ENCODE results near the gene LRRC43. TPM values are rescaled to one million over a fixed set of nuclear protein-coding genes. Genes with fewer than 3 reads are reported as not detected.
A peak's percentile ranks its signal among the peaks of the same experiment; 100 is the strongest.

The LRRC43 gene
- total RNA-seq, 2 experiments from 2014 or later: not detected

GRCh38 chr12:122135437-122136031 is 47.4 kb upstream of the LRRC43 start:
- H3K9me3 ChIP-seq (ENCODE audit: low read length): no peaks in the 10 kb centered on the region
- no peaks in the 10 kb centered on the region for H3K9me2 ChIP-seq (ENCODE audit: insufficient read depth, low read length)
- no peaks in the 10 kb centered on the region for H4K20me1 ChIP-seq (ENCODE audit: insufficient read depth, low read length)
- H3K4me3 ChIP-seq (ENCODE audit: low read depth, low read length, poor library complexity, severe bottlenecking): no peak overlapping the region
- H3K27ac ChIP-seq (ENCODE audit: low read depth, low read length, poor library complexity, severe bottlenecking): no peak overlapping the region
- H3K79me2 ChIP-seq (ENCODE audit: insufficient read depth, low read depth, low read length): no peaks in the 10 kb centered on the region
- DNase-seq (ENCODE audit: low spot score): no peak
- POLR2A ChIA-PET: no interaction called here
- peaks cover 33% of the 10 kb centered on the region for H3K36me3 ChIP-seq (ENCODE audit: insufficient read depth, low read length)
- no peaks in the 10 kb centered on the region for H3K4me1 ChIP-seq (ENCODE audit: insufficient read depth, low read length, poor library complexity, severe bottlenecking)
- no peak overlapping the region for H3K4me2 ChIP-seq (ENCODE audit: low read length)
- TF ChIP-seq, protein P1, sequence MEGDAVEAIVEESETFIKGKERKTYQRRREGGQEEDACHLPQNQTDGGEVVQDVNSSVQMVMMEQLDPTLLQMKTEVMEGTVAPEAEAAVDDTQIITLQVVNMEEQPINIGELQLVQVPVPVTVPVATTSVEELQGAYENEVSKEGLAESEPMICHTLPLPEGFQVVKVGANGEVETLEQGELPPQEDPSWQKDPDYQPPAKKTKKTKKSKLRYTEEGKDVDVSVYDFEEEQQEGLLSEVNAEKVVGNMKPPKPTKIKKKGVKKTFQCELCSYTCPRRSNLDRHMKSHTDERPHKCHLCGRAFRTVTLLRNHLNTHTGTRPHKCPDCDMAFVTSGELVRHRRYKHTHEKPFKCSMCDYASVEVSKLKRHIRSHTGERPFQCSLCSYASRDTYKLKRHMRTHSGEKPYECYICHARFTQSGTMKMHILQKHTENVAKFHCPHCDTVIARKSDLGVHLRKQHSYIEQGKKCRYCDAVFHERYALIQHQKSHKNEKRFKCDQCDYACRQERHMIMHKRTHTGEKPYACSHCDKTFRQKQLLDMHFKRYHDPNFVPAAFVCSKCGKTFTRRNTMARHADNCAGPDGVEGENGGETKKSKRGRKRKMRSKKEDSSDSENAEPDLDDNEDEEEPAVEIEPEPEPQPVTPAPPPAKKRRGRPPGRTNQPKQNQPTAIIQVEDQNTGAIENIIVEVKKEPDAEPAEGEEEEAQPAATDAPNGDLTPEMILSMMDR (conservative IDR thresholded peaks at IDR 0.05; ENCODE audit: low read length): no peak
- TF ChIP-seq EZH2phosphoT487 (IDR thresholded peaks at IDR 0.05; ENCODE audit: borderline replicate concordance, low read depth, low read length): no peak
- BruUV-seq (replicated peaks): no TSS peak
- CTCF ChIA-PET (ENCODE audit: unreplicated experiment): no interaction called here
- no peak overlapping the region for H2AFZ ChIP-seq (ENCODE audit: low read length)
- intact Hi-C loops (cut with micrococcal nuclease; ENCODE audit: unreplicated experiment): no loop called here

DNA sequence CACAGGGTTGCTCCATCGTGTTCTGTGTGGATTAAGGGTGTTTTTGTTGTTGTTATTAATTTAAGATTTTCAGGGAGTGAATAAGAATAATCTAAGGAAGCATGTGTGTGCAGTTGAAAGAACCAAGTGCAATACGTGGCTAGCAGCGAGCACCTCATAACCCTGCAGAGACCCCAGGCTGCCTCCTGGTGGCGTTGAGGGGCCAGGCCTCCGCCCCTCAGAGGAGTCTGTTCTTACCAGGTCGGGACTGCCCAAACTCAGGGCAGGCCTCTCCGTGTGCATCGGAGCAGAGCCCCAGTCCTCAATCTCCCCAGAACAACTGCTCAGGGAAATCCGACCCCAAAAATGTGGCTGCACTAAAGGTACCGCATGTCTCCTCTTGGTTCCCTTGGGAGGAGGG is 45.7 kb upstream of the LRRC43 start:
- Histone ChIP-seq H3K79me2 (ENCODE audit: insufficient read depth, low read depth, low read length) (no peaks in the 10 kb centered on the region), H3K4me3 (ENCODE audit: low read depth, low read length, poor library complexity, severe bottlenecking) (no peak overlapping the region), H2AFZ (ENCODE audit: low read length) (no peak overlapping the region), H3K4me1 (ENCODE audit: insufficient read depth, low read length, poor library complexity, severe bottlenecking) (no peaks in the 10 kb centered on the region), H3K9me3 (ENCODE audit: low read length) (no peaks in the 10 kb centered on the region), H3K4me2 (ENCODE audit: low read length) (no peak overlapping the region), H3K9me2 (ENCODE audit: insufficient read depth, low read length) (no peaks in the 10 kb centered on the region), H3K36me3 (ENCODE audit: insufficient read depth, low read length) (peaks cover 30% of the 10 kb centered on the region), H4K20me1 (ENCODE audit: insufficient read depth, low read length) (no peaks in the 10 kb centered on the region), H3K27ac (ENCODE audit: low read depth, low read length, poor library complexity, severe bottlenecking) (no peak overlapping the region)
- intact Hi-C loops (cut with micrococcal nuclease; ENCODE audit: unreplicated experiment): no loop called here
- ChIA-PET POLR2A (no interaction called here), CTCF (ENCODE audit: unreplicated experiment) (no interaction called here)
- DNase-seq (ENCODE audit: low spot score): no peak
- no peak for TF ChIP-seq EZH2phosphoT487 (IDR thresholded peaks at IDR 0.05; ENCODE audit: borderline replicate concordance, low read depth, low read length)
- TF ChIP-seq, protein P1 (conservative IDR thresholded peaks at IDR 0.05; ENCODE audit: low read length): peak; percentile 62
- BruUV-seq (replicated peaks): no TSS peak

- no peaks in the 10 kb centered on the region for H3K9me2 ChIP-seq (ENCODE audit: insufficient read depth, low read length)
- ChIA-PET POLR2A (no interaction called here), CTCF (ENCODE audit: unreplicated experiment) (no interaction called here)
- no peak overlapping the region for H3K4me3 ChIP-seq (ENCODE audit: low read depth, low read length, poor library complexity, severe bottlenecking)
- H3K36me3 ChIP-seq (ENCODE audit: insufficient read depth, low read length): peaks cover 30% of the 10 kb centered on the region
- no peak for DNase-seq (ENCODE audit: low spot score)
- intact Hi-C loops (cut with micrococcal nuclease; ENCODE audit: unreplicated experiment): no loop called here
- no TSS peak for BruUV-seq (replicated peaks)
- H2AFZ ChIP-seq (ENCODE audit: low read length): no peak overlapping the region
- H4K20me1 ChIP-seq (ENCODE audit: insufficient read depth, low read length): no peaks in the 10 kb centered on the region
- no peak for TF ChIP-seq EZH2phosphoT487 (IDR thresholded peaks at IDR 0.05; ENCODE audit: borderline replicate concordance, low read depth, low read length)
- TF ChIP-seq, protein P1 (conservative IDR thresholded peaks at IDR 0.05; ENCODE audit: low read length): no peak
- H3K4me2 ChIP-seq (ENCODE audit: low read length): no peak overlapping the region
- H3K27ac ChIP-seq (ENCODE audit: low read depth, low read length, poor library complexity, severe bottlenecking): no peak overlapping the region
- no peaks in the 10 kb centered on the region for H3K4me1 ChIP-seq (ENCODE audit: insufficient read depth, low read length, poor library complexity, severe bottlenecking)
- H3K79me2 ChIP-seq (ENCODE audit: insufficient read depth, low read depth, low read length): no peaks in the 10 kb centered on the region
- no peaks in the 10 kb centered on the region for H3K9me3 ChIP-seq (ENCODE audit: low read length)
These were observed 45.2 kb upstream of the LRRC43 start for GRCh38 chr12:122137681-122138080.

All from OCI-LY7 (cell line).